NCI-H2196 (cell line): ENCODE data around the gene CYREN.
A peak's percentile ranks its signal among the peaks of the same experiment; 100 is the strongest.
"Not testable (repeated sequence)": the region's sequence is repeated elsewhere in the genome, so short reads cannot be mapped to it uniquely, and the experiment has no call there.

Experiments
- DNase-seq: peaks from one replicate; lab custom pipeline; 2025; ENCODE audit not compliant: unreplicated experiment; lab: John Stamatoyannopoulos, UW

Gene CYREN

DNA sequence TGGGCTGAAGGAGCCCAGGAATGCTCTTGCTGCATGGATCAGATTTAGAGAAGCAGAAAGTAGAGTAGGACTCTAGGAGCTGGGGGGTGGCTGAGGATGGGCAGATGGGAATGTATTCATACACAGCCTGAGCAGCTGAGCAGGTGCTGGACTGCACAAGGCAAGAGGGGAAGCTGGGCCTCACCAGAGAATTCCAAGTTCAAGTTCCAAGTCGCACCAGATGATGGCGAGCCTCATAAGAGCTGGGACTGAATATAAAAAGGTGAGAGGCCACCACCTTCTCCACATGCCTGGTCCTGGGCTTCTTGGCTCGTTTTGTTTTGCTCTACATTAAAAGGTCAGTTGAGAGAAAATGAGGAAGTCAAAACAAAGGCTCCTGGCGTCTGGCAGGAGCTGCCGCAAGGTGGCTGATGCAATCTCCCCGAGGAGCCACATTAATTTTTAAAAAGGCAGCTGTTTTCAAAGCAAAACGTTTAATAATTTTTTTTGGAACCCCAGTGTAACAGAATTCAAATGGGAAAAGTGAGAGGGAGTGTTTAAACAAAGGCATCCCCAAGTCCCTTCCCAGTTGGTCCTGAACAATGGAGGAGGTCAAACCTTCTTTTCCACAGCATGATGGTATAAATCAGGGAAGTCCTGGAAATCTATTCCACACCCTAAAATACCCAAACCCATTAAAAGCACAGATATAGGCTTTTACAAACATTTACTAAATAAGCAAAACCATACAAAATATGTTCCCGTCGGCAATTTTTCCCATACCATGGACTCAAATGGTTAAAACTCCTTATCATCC, 9.5 kb downstream of the CYREN start:
- DNase-seq: no peak

GRCh38 chr7:135160098-135160857, 10.2 kb downstream of the CYREN start:
- no peak for DNase-seq

DNA sequence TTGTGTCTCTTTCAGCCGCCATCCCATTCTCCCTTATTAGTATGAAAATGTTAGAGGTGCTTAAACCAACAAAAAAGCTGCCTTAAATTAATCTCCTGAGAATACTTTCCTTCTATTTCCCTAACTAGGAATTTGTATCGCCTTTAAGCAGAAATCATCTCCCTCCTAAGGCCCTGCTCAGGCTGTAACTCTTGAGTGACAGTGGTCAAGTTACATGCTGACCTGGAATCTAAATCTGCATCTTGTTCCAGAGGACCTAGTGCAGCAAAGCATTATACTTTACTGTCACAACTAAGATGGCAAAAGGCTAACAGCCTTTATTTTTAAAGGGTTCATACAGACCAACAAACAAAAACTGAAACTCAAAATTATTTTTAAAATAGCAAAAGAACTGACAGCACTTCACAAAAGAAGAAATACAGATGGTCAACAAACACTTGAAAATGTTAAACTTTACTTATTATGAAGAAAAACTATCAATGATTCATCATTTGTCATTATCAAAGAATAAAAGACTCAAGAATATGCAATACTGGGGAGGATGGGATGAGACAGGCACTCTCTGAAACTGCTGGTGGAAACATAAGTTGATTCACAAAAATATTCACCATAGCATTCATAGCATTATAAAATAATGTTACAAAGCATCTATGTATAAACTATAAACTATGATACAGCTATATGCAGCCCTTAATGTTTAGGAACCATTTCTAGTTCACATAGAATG, 11.0 kb downstream of the CYREN start:
- no peak for DNase-seq

- DNase-seq: no peak
Observed at GRCh38 chr7:135158874-135159273, 11.6 kb downstream of the CYREN start.

GRCh38 chr7:135158141-135158655, 12.3 kb downstream of the CYREN start:
- DNase-seq: no peak

DNA sequence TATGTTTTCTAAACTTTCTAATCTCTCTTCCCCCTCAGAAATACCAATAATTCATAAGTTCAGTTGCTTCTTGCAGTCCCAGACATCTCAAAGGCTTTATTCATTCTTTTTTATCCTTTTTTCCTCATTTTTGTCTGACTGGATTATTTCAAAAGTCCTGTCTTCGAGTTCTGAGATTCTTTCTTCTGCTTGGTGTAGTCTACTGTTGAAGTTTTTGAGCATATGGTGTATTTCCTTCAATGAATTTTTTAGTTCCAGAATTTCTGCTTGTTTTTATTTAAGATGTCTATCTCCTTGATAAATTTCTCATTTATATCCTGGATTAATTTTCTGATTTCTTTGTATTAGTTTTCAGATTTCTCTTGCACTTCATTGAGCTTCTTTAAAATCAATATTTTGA, 14.2 kb downstream of the CYREN start:
- no peak for DNase-seq

DNA sequence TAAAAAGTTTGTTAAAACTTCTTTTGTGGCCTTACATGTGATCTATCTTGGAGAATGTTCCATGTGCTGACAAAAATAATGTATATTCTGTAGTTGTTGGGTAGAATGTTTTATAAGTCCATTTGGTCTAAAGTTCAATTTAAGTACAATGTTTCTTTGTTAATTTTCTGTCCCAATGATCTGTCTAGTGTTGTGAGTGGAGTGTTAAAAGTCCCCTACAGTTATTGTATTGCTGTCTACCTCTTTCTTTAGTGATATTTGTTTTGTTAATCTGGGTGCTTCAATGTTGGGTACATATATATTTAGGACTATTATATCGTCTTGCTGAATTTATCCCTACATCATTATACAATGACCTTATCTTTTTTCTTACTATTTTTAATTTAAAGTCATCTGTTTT, 15.8 kb downstream of the CYREN start:
- no peak for DNase-seq

DNA sequence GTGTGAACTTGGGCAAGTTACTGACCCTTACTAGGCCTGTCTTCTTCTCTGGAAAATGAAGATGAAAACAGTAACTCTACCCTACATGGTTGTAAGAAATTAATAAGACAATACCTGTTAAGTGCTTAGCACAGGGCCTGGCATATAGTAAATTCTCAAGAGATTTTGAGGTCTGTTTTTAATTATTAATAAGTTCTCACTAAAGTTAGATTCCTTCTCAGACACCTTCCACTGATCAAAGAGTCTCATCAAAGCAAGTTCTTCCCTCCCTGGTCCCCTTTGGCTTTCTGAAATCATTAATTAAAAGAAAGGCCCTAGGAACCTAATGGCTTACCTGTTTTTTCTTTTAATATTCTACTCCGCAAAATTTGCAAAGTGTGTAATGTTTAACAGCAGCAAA, 18.1 kb downstream of the CYREN start:
- DNase-seq: no peak

- no peak for DNase-seq
Observed at GRCh38 chr7:135151533-135151932, 19.0 kb downstream of the CYREN start.

- DNase-seq: no peak
Observed at GRCh38 chr7:135151132-135151531, 19.4 kb downstream of the CYREN start.

DNA sequence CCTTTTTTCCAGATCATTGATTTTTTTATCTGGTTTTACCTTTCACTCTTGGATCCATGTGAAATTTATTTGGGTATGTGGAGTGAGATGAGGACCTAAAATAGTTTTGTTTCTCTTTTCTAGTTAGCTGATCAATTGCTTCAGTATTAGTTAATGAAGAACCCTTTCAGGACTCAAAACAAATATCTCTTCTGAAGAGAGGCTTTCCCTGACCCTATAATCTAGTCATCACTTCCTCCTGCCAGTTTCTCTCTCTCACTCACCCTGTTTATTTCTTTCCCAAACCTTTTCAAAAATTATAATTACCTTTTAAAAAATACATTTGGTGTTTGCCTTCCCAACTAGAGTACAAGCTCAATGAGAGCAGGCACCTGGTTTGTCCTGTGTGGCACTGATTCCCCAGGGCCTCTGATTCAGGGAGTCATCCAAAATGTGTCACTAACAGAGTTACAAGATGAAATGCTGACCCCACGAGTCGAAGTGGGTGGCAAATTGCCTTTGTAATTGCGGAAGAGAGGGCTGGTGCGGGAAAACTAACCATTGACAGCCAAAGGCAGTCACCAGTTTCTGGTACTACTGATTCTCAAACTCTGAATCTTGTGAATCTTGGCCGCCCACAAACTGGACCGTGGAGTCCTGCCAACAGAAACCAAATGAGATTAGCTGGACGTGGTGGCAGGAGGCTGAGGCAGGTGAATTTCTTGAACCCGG, 20.3 kb downstream of the CYREN start:
- DNase-seq: no peak

DNA sequence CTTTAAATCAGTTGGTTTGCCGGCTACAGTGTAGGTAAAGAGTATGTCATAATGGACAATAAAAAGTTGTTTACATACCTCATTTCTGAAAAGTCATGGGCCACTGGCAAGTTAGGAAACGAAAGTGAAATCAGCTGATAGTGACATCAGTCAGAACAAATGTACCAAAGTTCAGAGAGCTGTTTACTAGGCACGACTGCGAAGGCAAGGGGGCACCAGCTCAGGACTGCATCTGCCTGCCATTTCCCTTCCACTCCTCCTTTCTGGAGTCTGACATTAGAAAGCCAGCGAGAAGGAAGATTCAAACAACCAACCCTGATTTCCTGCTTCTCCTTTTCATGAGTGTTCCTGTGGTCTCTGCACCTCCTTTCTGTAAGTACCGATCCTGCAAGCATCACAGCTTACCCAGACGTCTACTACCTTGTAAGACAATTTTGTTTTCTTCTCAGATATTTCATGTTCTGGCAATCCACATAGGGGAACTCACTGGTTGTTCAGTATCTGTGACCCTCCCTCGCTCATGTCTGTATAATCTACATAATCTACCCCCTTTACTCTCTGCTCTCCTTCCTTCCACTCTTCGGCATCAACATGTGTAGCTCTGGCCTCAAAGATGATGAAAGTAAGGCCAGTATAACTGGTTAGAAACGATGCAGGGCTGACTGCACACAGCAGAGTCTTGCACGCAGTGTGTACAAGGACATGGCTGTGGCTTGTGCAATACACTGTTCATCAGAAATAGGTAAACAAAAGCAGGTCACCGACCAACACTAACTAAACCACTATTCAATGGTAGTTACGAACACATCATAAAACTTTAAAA, 22.4 kb downstream of the CYREN start, which contains the start of gene TMEM140:
Gene TMEM140, plus strand, starts transcription at position 174 of the 823 bp plus-strand sequence. CDS start 16,370 bp downstream, outside the sequence.
- DNase-seq: peak; percentile 29

GRCh38 chr7:135147341-135147898, 23.1 kb downstream of the CYREN start:
- DNase-seq: peak; percentile 18

DNA sequence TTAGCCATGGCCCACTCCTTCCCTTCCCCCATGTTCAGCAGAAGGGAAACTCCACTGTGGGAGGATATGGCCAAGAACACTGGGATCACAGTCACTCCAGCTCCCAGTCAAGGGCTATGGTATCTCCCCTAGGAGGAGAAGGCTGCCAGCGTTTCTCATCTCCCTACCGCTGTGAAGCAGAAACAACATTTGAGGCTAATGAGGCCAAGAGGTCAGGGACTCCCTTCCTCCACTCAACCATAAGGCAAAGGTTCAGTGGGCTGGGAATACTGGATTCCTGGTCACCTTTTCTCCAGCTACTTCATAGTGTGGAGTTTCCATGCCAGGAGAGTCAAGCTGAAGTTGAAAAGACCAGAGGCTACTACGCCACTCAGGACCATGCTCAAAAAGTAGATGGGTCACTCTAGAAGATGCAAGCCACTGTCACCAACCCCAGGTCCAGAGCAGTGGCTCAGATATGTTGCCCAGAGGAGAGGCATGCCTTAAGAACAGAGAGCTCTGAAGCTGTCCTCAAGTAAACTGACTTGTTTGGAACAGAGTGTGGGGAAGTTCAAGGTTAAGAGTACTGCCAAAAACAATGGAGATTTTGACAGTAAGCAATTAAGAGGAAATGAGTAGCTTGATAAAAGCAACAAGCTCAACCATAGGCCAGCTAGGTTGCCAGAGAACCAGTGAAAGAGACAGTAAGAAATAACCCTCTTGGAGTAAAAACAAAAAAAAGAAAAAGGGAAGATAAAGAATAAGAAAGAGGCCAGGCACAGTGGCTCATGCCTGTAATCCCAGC, 26.4 kb downstream of the CYREN start:
- DNase-seq: no peak

DNA sequence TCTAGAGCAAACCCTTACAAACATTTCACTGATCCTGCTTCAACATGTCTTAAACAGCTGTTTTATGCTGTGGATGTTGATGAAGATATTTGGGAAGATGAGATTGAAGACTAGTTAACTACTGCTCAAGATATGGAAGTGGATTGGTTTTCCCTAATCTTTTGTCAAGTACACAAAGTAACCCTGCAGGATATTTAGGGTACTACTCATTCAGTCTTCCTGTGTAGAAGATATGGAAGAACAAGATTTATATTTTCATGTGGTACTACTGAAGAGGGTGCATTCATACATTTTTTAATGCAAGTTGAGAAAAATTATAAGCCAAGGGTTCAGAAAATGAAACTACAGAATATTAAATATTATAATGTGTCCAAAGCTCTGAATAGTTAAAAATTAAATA, 40.9 kb downstream of the CYREN start:
- no peak for DNase-seq

- DNase-seq: no peak
Observed at GRCh38 chr7:135128931-135129330, 41.6 kb downstream of the CYREN start.

- not testable (repeated sequence) for DNase-seq
Observed at GRCh38 chr7:135124631-135125030, 45.9 kb downstream of the CYREN start.

DNA sequence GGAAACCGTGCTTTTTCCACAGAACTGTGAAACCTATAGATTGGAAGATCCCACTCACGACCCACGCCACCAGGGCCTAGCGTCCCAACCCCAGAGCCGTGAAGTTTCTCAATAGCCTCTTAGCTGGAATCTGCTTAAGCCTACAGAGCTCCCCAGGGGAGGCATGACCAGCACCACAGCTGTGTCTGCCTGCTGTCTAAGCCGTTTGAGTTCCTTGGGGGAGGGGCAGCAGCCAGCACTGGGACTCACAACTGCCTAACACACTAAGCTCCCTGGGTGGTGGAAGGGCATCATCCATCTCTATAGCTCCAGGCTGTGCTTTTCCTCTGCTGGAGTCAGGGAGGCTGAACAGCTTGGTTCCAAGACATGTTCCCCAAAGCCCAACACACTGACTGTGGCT, 48.6 kb downstream of the CYREN start:
- DNase-seq: no peak

DNA sequence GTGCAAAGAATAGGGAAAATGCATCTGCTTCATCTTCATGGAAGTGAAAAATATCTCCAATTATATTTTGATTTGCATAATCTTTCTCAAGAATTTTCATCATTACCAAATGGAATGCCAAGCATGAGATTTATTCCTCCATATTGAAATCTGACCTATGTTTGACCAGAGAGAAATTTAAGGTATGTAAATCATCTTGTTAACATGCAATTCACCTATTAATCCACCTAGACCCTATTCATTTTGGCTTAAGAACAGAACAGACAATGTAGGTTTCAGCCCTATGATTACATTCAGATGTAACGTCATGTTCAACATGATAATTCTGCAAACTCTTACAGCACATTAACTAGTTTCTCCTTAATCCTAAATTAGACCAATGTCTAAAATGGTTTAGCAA, 53.4 kb downstream of the CYREN start:
- no peak for DNase-seq
